Prostate gland (tissue), 2 donors: ENCODE results near the gene BOK.

ENCODE experiments used
- POLR2AphosphoS5 ChIP-seq: sonication (generic); formaldehyde crosslinking; IDR thresholded peaks from one replicate; pipeline ENCODE4 v1.6.1; 2017; ENCODE audit warnings: antibody characterized with exemption
- TF ChIP-seq, protein P1 (sequence below), 4 experiments: fragments of 200-600 bp in 2 of 4; fragments of 450-650 bp in 2 of 4; sonication (generic) in 2 of 4; IDR thresholded peaks; 1 replicate in 3 of 4; 2 replicates in 1 of 4; pipeline ENCODE4 v1.5.1; 2016 to 2019; ENCODE audit warnings: antibody characterized with exemption in 4 of 4, mild to moderate bottlenecking in 2 of 4, moderate library complexity in 2 of 4

DNA sequence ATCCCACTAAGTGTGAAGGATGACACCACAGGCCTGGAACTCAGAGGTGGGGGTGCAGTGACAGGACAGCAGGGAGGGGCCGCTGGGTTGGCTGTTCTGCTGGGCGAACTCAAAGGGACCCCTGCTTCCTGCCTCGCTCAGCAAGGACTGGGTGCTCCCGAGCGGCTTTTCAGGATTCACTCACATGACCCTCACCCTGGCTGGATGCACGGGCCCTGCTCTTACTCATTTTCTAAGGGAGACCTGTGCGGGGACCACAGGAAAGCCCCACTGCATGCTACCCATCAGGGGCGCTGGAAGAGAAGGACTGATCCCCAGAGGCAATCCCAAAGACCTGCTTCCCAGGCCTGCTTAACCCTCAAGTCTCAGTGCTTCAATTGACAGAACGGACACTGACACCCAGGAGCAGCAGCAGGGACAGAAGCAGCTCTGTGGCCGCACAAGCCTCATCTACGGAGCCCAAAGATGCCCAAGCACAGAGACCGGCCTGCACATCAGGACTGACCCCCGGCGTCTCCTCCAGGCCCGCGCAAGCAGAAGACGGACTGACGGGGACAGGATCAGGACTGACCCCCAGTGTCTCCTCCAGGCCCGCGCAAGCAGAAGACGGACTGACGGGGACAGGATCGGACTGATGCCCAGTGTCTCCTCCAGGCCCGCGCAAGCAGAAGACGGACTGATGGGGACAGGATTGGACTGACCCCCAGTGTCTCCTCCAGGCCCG is 48.8 kb downstream of the BOK start:
- TF ChIP-seq, protein P1, sequence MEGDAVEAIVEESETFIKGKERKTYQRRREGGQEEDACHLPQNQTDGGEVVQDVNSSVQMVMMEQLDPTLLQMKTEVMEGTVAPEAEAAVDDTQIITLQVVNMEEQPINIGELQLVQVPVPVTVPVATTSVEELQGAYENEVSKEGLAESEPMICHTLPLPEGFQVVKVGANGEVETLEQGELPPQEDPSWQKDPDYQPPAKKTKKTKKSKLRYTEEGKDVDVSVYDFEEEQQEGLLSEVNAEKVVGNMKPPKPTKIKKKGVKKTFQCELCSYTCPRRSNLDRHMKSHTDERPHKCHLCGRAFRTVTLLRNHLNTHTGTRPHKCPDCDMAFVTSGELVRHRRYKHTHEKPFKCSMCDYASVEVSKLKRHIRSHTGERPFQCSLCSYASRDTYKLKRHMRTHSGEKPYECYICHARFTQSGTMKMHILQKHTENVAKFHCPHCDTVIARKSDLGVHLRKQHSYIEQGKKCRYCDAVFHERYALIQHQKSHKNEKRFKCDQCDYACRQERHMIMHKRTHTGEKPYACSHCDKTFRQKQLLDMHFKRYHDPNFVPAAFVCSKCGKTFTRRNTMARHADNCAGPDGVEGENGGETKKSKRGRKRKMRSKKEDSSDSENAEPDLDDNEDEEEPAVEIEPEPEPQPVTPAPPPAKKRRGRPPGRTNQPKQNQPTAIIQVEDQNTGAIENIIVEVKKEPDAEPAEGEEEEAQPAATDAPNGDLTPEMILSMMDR (IDR thresholded peaks at IDR 0.05) = no peak
- TF ChIP-seq POLR2AphosphoS5 = no peak
